GM12874 (cell line): Measurements from ENCODE around the gene PMS1.

ENCODE experiments used
- CTCF ChIP-seq: IDR thresholded peaks from 2 replicates; pipeline ENCODE4 v1.5.1; 2011; ENCODE audit warnings: low read depth, mild to moderate bottlenecking, control low read depth, low read length, moderate library complexity; ENCODE audit not compliant: insufficient read depth

PMS1 gene

GRCh38 chr2:189770590-189771322, 13.5 kb upstream of the PMS1 start:
- no peak for TF ChIP-seq CTCF

GRCh38 chr2:189772212-189772611, 12.0 kb upstream of the PMS1 start:
- no peak for TF ChIP-seq CTCF

GRCh38 chr2:189782221-189782671, 2.0 kb upstream of the PMS1 start:
- no peak for TF ChIP-seq CTCF

- no peak for TF ChIP-seq CTCF
Observed at GRCh38 chr2:189783451-189783926, 761 bp upstream of the PMS1 start.

GRCh38 chr2:189791338-189792042, 7.2 kb downstream of the PMS1 start:
- no peak for TF ChIP-seq CTCF

- TF ChIP-seq CTCF, result no peak
Observed at GRCh38 chr2:189794310-189794709, 10.1 kb downstream of the PMS1 start.

GRCh38 chr2:189797902-189798301, 13.7 kb downstream of the PMS1 start:
- no peak for TF ChIP-seq CTCF
